ENCODE results near the gene NDRG4.

The NDRG4 gene

DNA sequence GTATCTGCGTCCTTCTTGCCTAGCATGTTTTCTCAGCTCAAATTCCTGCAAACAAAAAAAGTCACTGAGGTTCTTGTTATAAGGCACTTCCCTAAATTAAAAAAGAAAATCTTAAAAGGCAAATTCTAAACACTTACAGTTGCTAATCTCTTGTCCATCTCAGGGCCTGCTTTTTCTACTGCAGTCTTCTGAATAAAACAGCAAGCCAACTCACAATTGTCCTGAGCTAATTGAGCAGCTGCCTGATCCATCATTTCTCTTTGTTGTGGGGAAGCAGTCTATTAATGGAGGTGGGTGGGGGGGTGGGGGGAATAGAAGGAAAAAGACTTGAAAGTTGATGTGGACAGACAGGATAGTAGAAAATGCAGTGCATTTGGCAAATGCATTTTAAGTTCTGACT, 42.3 kb downstream of the NDRG4 start:
- H3K9me3 Mint-ChIP-seq, result no peaks in the 10 kb centered on the region
- H3K27me3 Mint-ChIP-seq (ENCODE audit: low read depth), result no peaks in the 10 kb centered on the region
- no peaks in the 10 kb centered on the region for H3K4me1 Mint-ChIP-seq
- TF ChIP-seq CTCF (IDR thresholded peaks at IDR 0.05; ENCODE audit: unreplicated experiment in 3 of 3), result no peak
- H3K4me3 Mint-ChIP-seq, result no peak overlapping the region
- H3K36me3 Mint-ChIP-seq (ENCODE audit: low read depth), result peaks cover 86% of the 10 kb centered on the region
- H3K27ac Mint-ChIP-seq, result no peak overlapping the region

GRCh38 chr16:58543685-58544084, 43.7 kb downstream of the NDRG4 start:
- TF ChIP-seq CTCF (IDR thresholded peaks at IDR 0.05; ENCODE audit: unreplicated experiment in 3 of 3), result no peak
- H3K27me3 Mint-ChIP-seq (ENCODE audit: low read depth), result no peaks in the 10 kb centered on the region
- H3K9me3 Mint-ChIP-seq, result no peaks in the 10 kb centered on the region
- H3K4me3 Mint-ChIP-seq, result no peak overlapping the region
- H3K4me1 Mint-ChIP-seq, result no peaks in the 10 kb centered on the region
- H3K27ac Mint-ChIP-seq, result no peak overlapping the region
- peaks cover 84% of the 10 kb centered on the region for H3K36me3 Mint-ChIP-seq (ENCODE audit: low read depth)

GRCh38 chr16:58548378-58548777, 48.4 kb downstream of the NDRG4 start:
- no peaks in the 10 kb centered on the region for H3K9me3 Mint-ChIP-seq
- no peaks in the 10 kb centered on the region for H3K27me3 Mint-ChIP-seq (ENCODE audit: low read depth)
- H3K36me3 Mint-ChIP-seq (ENCODE audit: low read depth), result peaks cover 83% of the 10 kb centered on the region
- H3K4me3 Mint-ChIP-seq, result no peak overlapping the region
- no peaks in the 10 kb centered on the region for H3K4me1 Mint-ChIP-seq
- H3K27ac Mint-ChIP-seq, result no peak overlapping the region
- no peak for TF ChIP-seq CTCF (IDR thresholded peaks at IDR 0.05; ENCODE audit: unreplicated experiment in 3 of 3)

DNA sequence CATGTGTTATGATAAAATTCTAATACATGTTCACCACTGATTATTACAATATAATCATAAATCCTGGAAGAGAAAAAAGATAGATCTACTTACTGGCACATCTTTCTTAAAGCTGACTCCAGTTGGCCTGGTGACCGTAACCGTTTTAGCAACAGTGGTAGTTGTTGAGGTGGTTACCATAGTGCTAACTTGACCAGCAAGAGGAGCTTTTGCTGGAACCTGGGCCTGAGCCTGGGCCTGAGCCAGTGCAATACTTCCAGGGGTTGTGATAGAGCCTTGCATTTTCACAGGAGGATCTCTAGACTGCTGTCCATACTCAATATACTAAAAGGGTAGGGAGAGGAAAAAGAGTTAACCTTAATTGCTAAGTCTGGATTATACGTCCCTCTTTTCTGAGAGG, 51.6 kb downstream of the NDRG4 start:
- H3K27me3 Mint-ChIP-seq (ENCODE audit: low read depth), result no peaks in the 10 kb centered on the region
- H3K27ac Mint-ChIP-seq, result no peak overlapping the region
- H3K36me3 Mint-ChIP-seq (ENCODE audit: low read depth), result peaks cover 83% of the 10 kb centered on the region
- no peaks in the 10 kb centered on the region for H3K9me3 Mint-ChIP-seq
- H3K4me1 Mint-ChIP-seq, result no peaks in the 10 kb centered on the region
- H3K4me3 Mint-ChIP-seq, result no peak overlapping the region
- no peak for TF ChIP-seq CTCF (IDR thresholded peaks at IDR 0.05; ENCODE audit: unreplicated experiment in 3 of 3)

DNA sequence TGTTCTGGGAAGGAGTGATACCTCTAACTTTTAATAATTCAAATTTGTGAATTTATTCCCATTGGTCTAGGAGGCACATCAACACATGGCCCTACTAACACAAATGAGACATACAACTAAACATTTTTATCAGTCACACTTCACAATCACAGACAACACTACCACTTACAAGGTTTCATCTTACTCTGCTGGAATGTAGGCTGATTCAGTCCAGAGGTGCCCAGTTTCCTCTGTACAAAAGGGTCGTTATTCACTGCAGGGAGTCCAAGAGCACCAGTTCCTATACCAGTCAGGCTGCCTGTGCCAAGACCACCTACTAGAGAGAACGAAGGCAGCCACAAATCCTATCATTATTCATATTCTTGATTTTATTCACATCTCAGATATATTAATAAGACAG, 56.7 kb downstream of the NDRG4 start:
- Mint-ChIP-seq H3K4me3 (no peak overlapping the region), H3K4me1 (no peaks in the 10 kb centered on the region), H3K36me3 (ENCODE audit: low read depth) (peaks cover 62% of the 10 kb centered on the region), H3K27ac (no peak overlapping the region), H3K27me3 (ENCODE audit: low read depth) (no peaks in the 10 kb centered on the region), H3K9me3 (no peaks in the 10 kb centered on the region)
- no peak for TF ChIP-seq CTCF (IDR thresholded peaks at IDR 0.05; ENCODE audit: unreplicated experiment in 3 of 3)
